ENCODE results near the gene IDI2.
"Not testable (repeated sequence)": the region's sequence is repeated elsewhere in the genome, so short reads cannot be mapped to it uniquely, and the experiment has no call there.

The IDI2 gene

GRCh38 chr10:1047937-1048336, 22.3 kb upstream of the IDI2 start:
- DNase-seq (ENCODE audit: low read depth) = no peak

GRCh38 chr10:1045415-1045814, 19.8 kb upstream of the IDI2 start:
- DNase-seq (ENCODE audit: low read depth) = no peak

- DNase-seq (ENCODE audit: low read depth) = no peak
Measured at GRCh38 chr10:1044964-1045363, 19.3 kb upstream of the IDI2 start.

GRCh38 chr10:1044146-1044545, 18.5 kb upstream of the IDI2 start:
- DNase-seq (ENCODE audit: low read depth) = no peak

- DNase-seq (ENCODE audit: low read depth) = no peak
Measured at GRCh38 chr10:1043532-1043995, 17.9 kb upstream of the IDI2 start.

- no peak for DNase-seq (ENCODE audit: low read depth)
Measured at GRCh38 chr10:1041514-1041913, 15.9 kb upstream of the IDI2 start.

GRCh38 chr10:1040133-1040532, 14.5 kb upstream of the IDI2 start:
- no peak for DNase-seq (ENCODE audit: low read depth)

- not testable (repeated sequence) for DNase-seq (ENCODE audit: low read depth)
Measured at GRCh38 chr10:1038769-1039168, 13.1 kb upstream of the IDI2 start.

- DNase-seq (ENCODE audit: low read depth) = no peak
Measured at GRCh38 chr10:1037098-1037497, 11.4 kb upstream of the IDI2 start.

GRCh38 chr10:1036341-1036791, 10.7 kb upstream of the IDI2 start:
- DNase-seq (ENCODE audit: low read depth) = no peak

- no peak for DNase-seq (ENCODE audit: low read depth)
Measured at GRCh38 chr10:1035201-1035600, 9.5 kb upstream of the IDI2 start.

GRCh38 chr10:1034758-1035157, 9.1 kb upstream of the IDI2 start:
- no peak for DNase-seq (ENCODE audit: low read depth)

- DNase-seq (ENCODE audit: low read depth) = no peak
Measured at GRCh38 chr10:1033601-1034000, 7.9 kb upstream of the IDI2 start.

GRCh38 chr10:1029838-1030237, 4.2 kb upstream of the IDI2 start:
- no peak for DNase-seq (ENCODE audit: low read depth)

- DNase-seq (ENCODE audit: low read depth) = no peak
Measured at GRCh38 chr10:1026578-1026977, 919 bp upstream of the IDI2 start.

- DNase-seq (ENCODE audit: low read depth) = no peak
Measured at GRCh38 chr10:1024103-1024502, 1.6 kb downstream of the IDI2 start.

- DNase-seq (ENCODE audit: low read depth) = no peak
Measured at GRCh38 chr10:1022413-1022812, 3.2 kb downstream of the IDI2 start.

GRCh38 chr10:1020958-1021357, 4.7 kb downstream of the IDI2 start:
- DNase-seq (ENCODE audit: low read depth) = no peak

- DNase-seq (ENCODE audit: low read depth) = no peak
Measured at GRCh38 chr10:1020460-1020859, 5.2 kb downstream of the IDI2 start.

GRCh38 chr10:1019362-1019761, 6.3 kb downstream of the IDI2 start:
- no peak for DNase-seq (ENCODE audit: low read depth)

- DNase-seq (ENCODE audit: low read depth) = no peak
Measured at GRCh38 chr10:1015688-1016087, 10.0 kb downstream of the IDI2 start.

GRCh38 chr10:1011696-1012095, 14.0 kb downstream of the IDI2 start:
- no peak for DNase-seq (ENCODE audit: low read depth)

GRCh38 chr10:1010703-1011102, 15.0 kb downstream of the IDI2 start:
- DNase-seq (ENCODE audit: low read depth) = no peak

GRCh38 chr10:1009947-1010346, 15.7 kb downstream of the IDI2 start:
- not testable (repeated sequence) for DNase-seq (ENCODE audit: low read depth)

- no peak for DNase-seq (ENCODE audit: low read depth)
Measured at GRCh38 chr10:1009071-1009494, 16.6 kb downstream of the IDI2 start.

Measured in activated T-helper 1 cell treated with Interleukin-2 at 50 U/mL for 16 hours (primary cell).